Astrocyte (in vitro differentiated cells and primary cell): Measurements from ENCODE around the gene CDHR1. TPM values are rescaled to one million over a fixed set of nuclear protein-coding genes. Genes with fewer than 3 reads are reported as not detected.

Experiments used
- DNase-seq: peaks from one replicate; pipeline ENCODE4 v3.0.0-alpha.2; 2010; ENCODE audit warnings: low read depth
- FAIRE-seq: peaks from 2 replicates; lab custom pipeline; 2011; peaks lifted over from hg19 to GRCh38; lab: Jason Lieb, UNC
- H2AFZ ChIP-seq: 2 replicates; pipeline ENCODE4 v1.6.0; 2012; ENCODE audit warnings: low read depth, low read length, inconsistent platforms
- H3K27ac ChIP-seq: 2 replicates; pipeline ENCODE4 v1.5.1; 2011; ENCODE audit warnings: low read depth, low read length, inconsistent platforms
- H3K27me3 ChIP-seq: 2 replicates; pipeline ENCODE4 v1.6.0; 2011; ENCODE audit warnings: low read length, inconsistent platforms; ENCODE audit not compliant: insufficient read depth
- H3K36me3 ChIP-seq: 2 replicates; pipeline ENCODE4 v1.5.1; 2011; ENCODE audit warnings: low read length, inconsistent platforms; ENCODE audit not compliant: insufficient read depth
- H3K4me1 ChIP-seq: 2 replicates; pipeline ENCODE4 v1.5.1; 2011; ENCODE audit warnings: low read length, inconsistent platforms; ENCODE audit not compliant: insufficient read depth
- H3K4me2 ChIP-seq: 2 replicates; pipeline ENCODE4 v1.6.0; 2012; ENCODE audit warnings: low read length, inconsistent platforms
- H3K4me3 ChIP-seq: 2 replicates; pipeline ENCODE4 v1.5.1; 2011; ENCODE audit warnings: low read depth, mild to moderate bottlenecking, low read length, inconsistent platforms; ENCODE audit not compliant: insufficient read depth
- H3K79me2 ChIP-seq: 2 replicates; pipeline ENCODE4 v1.6.0; 2012; ENCODE audit warnings: mild to moderate bottlenecking, low read length, inconsistent platforms; ENCODE audit not compliant: insufficient read depth
- H3K9ac ChIP-seq: 2 replicates; pipeline ENCODE4 v1.6.0; 2012; ENCODE audit warnings: mild to moderate bottlenecking, low read length, inconsistent platforms
- H3K9me3 ChIP-seq: 2 replicates; pipeline ENCODE4 v1.5.1; 2012; ENCODE audit warnings: low read depth, mild to moderate bottlenecking, low read length, inconsistent platforms; ENCODE audit not compliant: insufficient read depth
- H4K20me1 ChIP-seq: 2 replicates; pipeline ENCODE4 v1.6.0; 2012; ENCODE audit warnings: low read length, inconsistent platforms; ENCODE audit not compliant: insufficient read depth
- H3K27ac Mint-ChIP-seq: one replicate; pipeline ENCODE4 v1.8.0; 2021; ENCODE audit warnings: mild to moderate bottlenecking, mixed read lengths; ENCODE audit not compliant: unreplicated experiment
- H3K27me3 Mint-ChIP-seq: one replicate; pipeline ENCODE4 v1.8.0; 2021; ENCODE audit warnings: low read depth, mixed read lengths; ENCODE audit not compliant: unreplicated experiment
- H3K36me3 Mint-ChIP-seq: one replicate; pipeline ENCODE4 v1.8.0; 2021; ENCODE audit warnings: low read depth, mixed read lengths; ENCODE audit not compliant: unreplicated experiment
- H3K4me1 Mint-ChIP-seq: one replicate; pipeline ENCODE4 v1.8.0; 2021; ENCODE audit warnings: low read depth, mixed read lengths; ENCODE audit not compliant: unreplicated experiment
- H3K4me3 Mint-ChIP-seq: one replicate; pipeline ENCODE4 v1.8.0; 2021; ENCODE audit warnings: mild to moderate bottlenecking, moderate library complexity, mixed read lengths; ENCODE audit not compliant: unreplicated experiment
- H3K9me3 Mint-ChIP-seq: one replicate; pipeline ENCODE4 v1.8.0; 2021; ENCODE audit warnings: mild to moderate bottlenecking, mixed read lengths; ENCODE audit not compliant: unreplicated experiment
- CTCF ChIP-seq: IDR thresholded peaks from 2 replicates; pipeline ENCODE4 v1.5.1; 2011; ENCODE audit warnings: low read depth, mild to moderate bottlenecking, inconsistent platforms, low read length, moderate library complexity; ENCODE audit not compliant: insufficient read depth
- EZH2 ChIP-seq: IDR thresholded peaks from 2 replicates; pipeline ENCODE4 v1.6.1; 2012; ENCODE audit warnings: mild to moderate bottlenecking, low read length, inconsistent platforms; ENCODE audit not compliant: insufficient read depth
- total RNA-seq: library from RNA; stranded (reverse); gene quantifications from 2 replicates; pipeline ENCODE4 v1.2.1, GENCODE V29; 2021

Gene CDHR1
- total RNA-seq, 1 donor from 2014 or later: 0.75 TPM

GRCh38 chr10:84205049-84205852 lies 10.9 kb downstream of the CDHR1 start:
- Histone ChIP-seq H2AFZ (no peak overlapping the region), H3K27me3 (peaks cover 4% of the 10 kb centered on the region), H3K4me1 (no peaks in the 10 kb centered on the region), H3K9ac (no peak overlapping the region), H3K4me2 (no peak overlapping the region), H3K9me3 (no peaks in the 10 kb centered on the region), H3K4me3 (no peak overlapping the region), H4K20me1 (no peaks in the 10 kb centered on the region), H3K27ac (no peak overlapping the region), H3K36me3 (no peaks in the 10 kb centered on the region), H3K79me2 (no peaks in the 10 kb centered on the region)
- Mint-ChIP-seq H3K4me1 (no peaks in the 10 kb centered on the region), H3K36me3 (no peaks in the 10 kb centered on the region), H3K4me3 (no peak overlapping the region), H3K27ac (no peak overlapping the region), H3K27me3 (peaks cover 31% of the 10 kb centered on the region), H3K9me3 (no peaks in the 10 kb centered on the region)
- no peak for FAIRE-seq
- TF ChIP-seq CTCF: peak; percentile 75
- TF ChIP-seq EZH2: no peak
- no peak for DNase-seq

GRCh38 chr10:84205853-84206525 lies 11.7 kb downstream of the CDHR1 start:
- H3K27ac Mint-ChIP-seq: no peak overlapping the region

More at GRCh38 chr10:84205853-84206525, 11.7 kb downstream of the CDHR1 start:
- no peak for TF ChIP-seq CTCF
- no peak for TF ChIP-seq EZH2
- no peaks in the 10 kb centered on the region for H3K9me3 Mint-ChIP-seq
- no peak for DNase-seq
- peaks cover 28% of the 10 kb centered on the region for H3K27me3 Mint-ChIP-seq
- H3K27ac ChIP-seq: no peak overlapping the region
- H3K4me3 ChIP-seq: no peak overlapping the region
- H3K27me3 ChIP-seq: peaks cover 4% of the 10 kb centered on the region
- H3K9me3 ChIP-seq: no peaks in the 10 kb centered on the region
- no peaks in the 10 kb centered on the region for H3K36me3 Mint-ChIP-seq
- no peaks in the 10 kb centered on the region for H3K79me2 ChIP-seq
- no peaks in the 10 kb centered on the region for H3K4me1 Mint-ChIP-seq
- no peak for FAIRE-seq
- H2AFZ ChIP-seq: no peak overlapping the region
- no peak overlapping the region for H3K4me3 Mint-ChIP-seq
- no peak overlapping the region for H3K4me2 ChIP-seq
- no peaks in the 10 kb centered on the region for H3K36me3 ChIP-seq
- H3K9ac ChIP-seq: no peak overlapping the region
- H4K20me1 ChIP-seq: no peaks in the 10 kb centered on the region
- no peaks in the 10 kb centered on the region for H3K4me1 ChIP-seq
